ENCODE data around the gene SLF2. TPM values are rescaled to one million over a fixed set of nuclear protein-coding genes. Genes with fewer than 3 reads are reported as not detected.
"Not testable (repeated sequence)": the region's sequence is repeated elsewhere in the genome, so short reads cannot be mapped to it uniquely, and the experiment has no call there.

SLF2 gene
- total RNA-seq, 1 donor, result 39.1 TPM

- H2AFZ ChIP-seq (ENCODE audit: low read length), result peak overlapping the region; percentile 47
- peak overlapping the region; percentile 72 for H3K4me2 ChIP-seq (ENCODE audit: insufficient read depth, low read length)
- H3K79me2 ChIP-seq (ENCODE audit: insufficient read depth, low read length), result no peaks in the 10 kb centered on the region
- no peaks in the 10 kb centered on the region for H3K36me3 ChIP-seq (ENCODE audit: insufficient read depth, low read length)
- no peaks in the 10 kb centered on the region for H3K9me3 ChIP-seq (ENCODE audit: low read depth, low read length)
- H3K27ac ChIP-seq (ENCODE audit: low read depth, low read length), result peak overlapping the region; percentile 71
- peaks cover 19% of the 10 kb centered on the region for H3K4me1 ChIP-seq (ENCODE audit: insufficient read depth, low read length)
- H3K4me3 ChIP-seq (ENCODE audit: insufficient read depth, low read length), result peak overlapping the region; percentile 35
- no peak for TF ChIP-seq CTCF (IDR thresholded peaks at IDR 0.05; ENCODE audit: extremely low read depth, low read depth, low read length)
- H3K27me3 ChIP-seq (ENCODE audit: insufficient read depth, low read length), result peaks cover 4% of the 10 kb centered on the region
- H4K20me1 ChIP-seq (ENCODE audit: insufficient read depth, low read length), result no peaks in the 10 kb centered on the region
- DNase-seq (ENCODE audit: insufficient read length, low spot score, missing footprints), result no peak
Observed at GRCh38 chr10:100882252-100882651, 30.5 kb upstream of the SLF2 start.

- Histone ChIP-seq H3K9me3 (ENCODE audit: low read depth, low read length) (no peaks in the 10 kb centered on the region), H3K27me3 (ENCODE audit: insufficient read depth, low read length) (peaks cover 4% of the 10 kb centered on the region), H3K4me3 (ENCODE audit: insufficient read depth, low read length) (peak overlapping the region; percentile 35), H3K4me1 (ENCODE audit: insufficient read depth, low read length) (peaks cover 19% of the 10 kb centered on the region), H3K4me2 (ENCODE audit: insufficient read depth, low read length) (peak overlapping the region; percentile 72), H2AFZ (ENCODE audit: low read length) (peak overlapping the region; percentile 79), H3K27ac (ENCODE audit: low read depth, low read length) (peak overlapping the region; percentile 71), H3K36me3 (ENCODE audit: insufficient read depth, low read length) (no peaks in the 10 kb centered on the region), H4K20me1 (ENCODE audit: insufficient read depth, low read length) (no peaks in the 10 kb centered on the region), H3K79me2 (ENCODE audit: insufficient read depth, low read length) (no peaks in the 10 kb centered on the region)
- TF ChIP-seq CTCF (IDR thresholded peaks at IDR 0.05; ENCODE audit: extremely low read depth, low read depth, low read length), result no peak
- peak; percentile 95 for DNase-seq (ENCODE audit: insufficient read length, low spot score, missing footprints)
Observed at GRCh38 chr10:100882671-100883311, 30.0 kb upstream of the SLF2 start.

- H3K4me2 ChIP-seq (ENCODE audit: insufficient read depth, low read length), result peak overlapping the region; percentile 72
- peak overlapping the region; percentile 79 for H2AFZ ChIP-seq (ENCODE audit: low read length)
- no peak for DNase-seq (ENCODE audit: insufficient read length, low spot score, missing footprints)
- H3K4me1 ChIP-seq (ENCODE audit: insufficient read depth, low read length), result peaks cover 19% of the 10 kb centered on the region
- H3K4me3 ChIP-seq (ENCODE audit: insufficient read depth, low read length), result peak overlapping the region; percentile 18
- TF ChIP-seq CTCF (IDR thresholded peaks at IDR 0.05; ENCODE audit: extremely low read depth, low read depth, low read length), result no peak
- peak overlapping the region; percentile 71 for H3K27ac ChIP-seq (ENCODE audit: low read depth, low read length)
- H4K20me1 ChIP-seq (ENCODE audit: insufficient read depth, low read length), result no peaks in the 10 kb centered on the region
- H3K9me3 ChIP-seq (ENCODE audit: low read depth, low read length), result no peaks in the 10 kb centered on the region
- no peaks in the 10 kb centered on the region for H3K36me3 ChIP-seq (ENCODE audit: insufficient read depth, low read length)
- H3K79me2 ChIP-seq (ENCODE audit: insufficient read depth, low read length), result no peaks in the 10 kb centered on the region
- peaks cover 4% of the 10 kb centered on the region for H3K27me3 ChIP-seq (ENCODE audit: insufficient read depth, low read length)
Observed at GRCh38 chr10:100883312-100883821, 29.4 kb upstream of the SLF2 start.

- not testable (repeated sequence) for H3K27me3 ChIP-seq (ENCODE audit: insufficient read depth, low read length); H4K20me1 ChIP-seq (ENCODE audit: insufficient read depth, low read length); H3K4me2 ChIP-seq (ENCODE audit: insufficient read depth, low read length); H3K36me3 ChIP-seq (ENCODE audit: insufficient read depth, low read length); H3K27ac ChIP-seq (ENCODE audit: low read depth, low read length); H3K4me3 ChIP-seq (ENCODE audit: insufficient read depth, low read length); H2AFZ ChIP-seq (ENCODE audit: low read length); H3K9me3 ChIP-seq (ENCODE audit: low read depth, low read length); DNase-seq (ENCODE audit: insufficient read length, low spot score, missing footprints); H3K79me2 ChIP-seq (ENCODE audit: insufficient read depth, low read length)
- H3K4me1 ChIP-seq (ENCODE audit: insufficient read depth, low read length), result peaks cover 31% of the 10 kb centered on the region
Observed at GRCh38 chr10:100885611-100886010, 27.2 kb upstream of the SLF2 start.

Measured in osteoblast (primary cell).